NCI-H2196 (cell line): ENCODE results near the gene URI1.
"Not testable (repeated sequence)": the region's sequence is repeated elsewhere in the genome, so short reads cannot be mapped to it uniquely, and the experiment has no call there.

Experiments used
- DNase-seq: peaks from one replicate; lab custom pipeline; 2025; ENCODE audit not compliant: unreplicated experiment; lab: John Stamatoyannopoulos, UW

The URI1 gene

DNA sequence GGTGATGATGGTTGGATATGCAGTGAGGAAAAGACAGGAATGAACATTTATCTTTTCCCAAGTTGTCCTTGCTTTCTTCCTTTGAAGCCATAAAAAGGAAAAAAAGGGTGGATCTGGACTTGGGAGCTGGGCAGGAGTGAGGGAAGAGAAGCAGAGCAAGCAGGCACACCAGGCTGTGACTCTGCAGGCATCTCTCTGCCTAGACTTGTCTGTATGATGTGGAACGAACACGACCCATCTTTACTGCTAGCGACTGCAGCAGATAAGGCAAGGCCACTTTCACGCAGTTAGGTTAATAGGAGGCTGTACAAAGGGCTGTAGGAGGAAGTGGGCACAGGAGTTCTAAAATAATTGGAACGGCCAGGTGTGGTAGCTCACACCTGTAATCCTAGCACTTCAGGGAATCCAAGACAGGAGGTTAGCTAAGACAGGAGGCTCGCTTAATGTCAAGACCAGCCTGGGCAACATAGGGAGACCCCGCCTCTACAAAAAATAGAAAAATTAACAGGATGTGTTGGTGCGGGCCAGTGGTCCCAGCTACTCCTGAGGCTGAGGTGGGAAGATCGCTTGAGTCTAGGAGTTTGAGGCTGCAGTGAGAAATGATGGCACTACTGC is 961 bp upstream of the URI1 start:
- DNase-seq: no peak

DNA sequence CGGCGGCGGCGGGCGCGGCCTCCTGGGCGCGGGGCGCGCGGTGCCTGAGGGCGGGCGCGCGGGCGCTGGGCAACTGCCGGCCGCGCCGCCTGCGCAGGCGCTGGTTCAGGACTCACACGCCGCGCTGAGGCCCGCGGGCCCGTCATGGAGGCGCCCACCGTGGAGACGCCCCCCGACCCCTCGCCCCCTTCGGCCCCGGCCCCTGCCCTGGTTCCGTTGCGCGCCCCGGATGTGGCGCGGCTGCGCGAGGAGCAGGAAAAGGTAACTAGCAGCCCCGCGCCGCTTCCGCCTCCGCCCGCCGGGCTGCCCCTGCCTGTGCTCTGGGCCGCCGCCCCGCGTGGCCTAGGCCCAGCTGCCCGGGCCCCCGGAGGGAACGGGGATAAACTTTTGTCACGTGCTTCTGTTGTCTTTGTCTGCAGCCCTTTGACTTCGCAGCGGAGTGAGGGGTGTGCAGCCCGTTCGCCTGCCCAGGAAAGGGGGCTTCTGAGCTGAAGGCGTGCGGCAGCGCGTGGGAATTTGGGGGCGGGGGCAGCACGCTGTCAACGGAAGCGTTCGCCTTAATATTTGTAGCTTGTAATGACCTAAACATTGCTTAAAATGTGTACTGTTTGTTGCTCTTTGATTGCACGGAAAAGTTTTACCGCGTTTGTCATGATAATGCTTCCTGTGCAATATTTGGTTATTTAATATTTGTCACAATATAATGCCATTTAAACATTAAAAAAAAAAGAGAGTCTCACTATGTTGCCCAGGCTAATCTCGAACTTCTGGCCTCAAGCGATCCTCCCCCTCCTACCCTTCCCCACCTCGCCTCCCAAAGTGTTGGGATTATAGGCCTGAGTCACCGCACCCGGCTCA is 594 bp downstream of the URI1 start:
- peak; percentile 62 for DNase-seq

DNA sequence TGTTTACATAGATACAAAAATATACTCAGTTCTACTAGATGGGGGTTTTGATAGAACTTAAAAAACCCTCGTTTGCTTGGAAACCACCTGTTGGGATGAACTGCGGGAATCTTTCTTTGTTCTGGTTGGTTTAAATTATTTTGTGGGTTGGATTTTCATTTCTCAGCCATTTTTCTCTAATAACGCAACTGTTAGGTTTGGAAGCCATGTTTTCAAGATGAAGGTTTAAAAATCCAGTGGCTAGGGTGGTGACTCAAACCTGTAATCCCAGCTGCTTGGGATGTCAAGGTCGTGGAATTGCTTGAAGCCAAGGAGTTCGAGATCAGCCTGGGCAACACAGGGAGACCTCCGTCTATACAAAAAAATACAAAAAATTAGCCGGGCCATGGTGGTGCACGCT is 1.6 kb downstream of the URI1 start:
- DNase-seq: no peak

DNA sequence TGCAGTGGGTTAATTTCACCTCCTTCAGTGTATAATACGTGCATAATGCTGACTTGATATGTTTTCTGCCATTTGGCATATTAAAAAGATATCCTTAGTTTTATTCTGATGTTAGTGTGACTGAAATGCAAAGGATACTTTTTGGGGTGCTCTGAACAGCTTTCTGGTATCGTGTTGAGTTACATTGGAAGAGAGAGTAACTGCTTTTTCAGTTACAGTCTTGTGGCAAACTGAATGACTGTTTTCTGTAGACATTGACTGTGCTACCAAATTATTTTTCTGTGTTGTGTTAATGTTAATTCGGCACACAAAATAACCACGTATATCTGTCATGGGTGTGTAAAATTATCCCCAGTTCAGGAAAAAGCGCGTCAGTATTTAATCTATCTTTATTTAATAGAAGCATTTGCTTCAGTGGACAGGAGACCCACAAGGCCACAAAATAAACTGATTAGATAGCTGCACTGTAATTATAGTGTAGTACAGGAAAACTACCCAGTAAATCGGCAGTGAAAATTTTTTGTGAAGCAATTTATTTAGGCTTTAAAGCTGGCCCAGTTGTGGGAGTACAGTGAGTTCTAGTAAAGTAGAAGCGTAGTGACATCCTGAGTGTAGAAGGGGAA is 2.5 kb downstream of the URI1 start:
- DNase-seq: no peak

DNA sequence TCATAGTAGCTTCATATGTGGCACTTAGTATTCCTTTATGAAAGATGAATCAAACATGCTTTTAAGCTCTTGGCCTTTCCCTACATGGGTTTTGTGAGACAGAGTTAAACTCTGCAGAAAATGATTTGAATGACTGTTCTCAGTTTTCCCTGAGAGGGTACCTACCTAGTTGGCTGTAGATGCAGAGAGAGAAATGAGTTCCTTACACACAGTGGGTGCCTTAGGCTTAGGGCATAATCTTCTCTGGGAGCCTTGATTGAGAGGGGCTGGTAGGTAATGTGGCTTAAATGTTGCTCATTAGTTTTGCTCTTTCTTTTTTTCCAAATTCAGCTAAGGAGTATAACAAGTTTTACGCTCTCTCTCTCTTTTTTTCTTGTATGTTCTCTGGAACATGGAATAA is 3.0 kb downstream of the URI1 start:
- DNase-seq: no peak

DNA sequence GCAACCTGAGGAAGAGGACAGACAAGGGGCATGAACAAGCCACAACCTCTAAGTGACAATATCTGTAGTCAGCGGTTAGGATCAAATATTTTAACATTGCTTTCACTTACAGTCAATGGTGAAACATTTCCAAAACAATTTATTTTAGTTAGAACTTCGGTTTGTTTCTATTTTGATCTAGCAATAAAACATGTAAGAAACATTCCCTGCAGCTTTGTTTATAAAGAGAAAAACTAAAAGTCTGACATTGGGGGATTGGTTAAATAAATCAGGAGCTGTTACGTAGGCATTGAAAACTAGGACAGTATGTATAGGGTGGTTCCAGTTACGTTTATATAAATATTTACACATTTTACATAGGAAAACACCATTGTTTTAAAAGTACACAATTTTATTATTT is 3.4 kb downstream of the URI1 start:
- no peak for DNase-seq

DNA sequence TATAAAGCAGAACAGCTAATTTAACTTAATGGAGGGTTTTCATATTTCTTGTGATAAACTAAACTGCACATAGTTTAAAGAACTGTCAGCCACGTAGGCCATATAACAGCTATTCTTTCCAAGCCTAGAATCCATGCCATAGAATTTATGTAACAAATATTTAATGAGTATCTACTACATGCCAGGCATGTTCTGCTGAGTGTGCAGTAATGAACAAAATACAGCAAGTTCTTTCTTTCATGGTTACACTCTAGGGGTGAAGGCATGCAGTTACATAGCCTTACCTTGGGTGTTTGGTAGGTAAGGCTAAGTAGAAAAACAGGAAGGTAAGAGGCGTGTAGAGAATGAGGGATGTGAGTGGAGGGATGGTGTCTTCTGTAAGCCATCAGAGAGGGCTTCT is 4.6 kb downstream of the URI1 start:
- DNase-seq: no peak

DNA sequence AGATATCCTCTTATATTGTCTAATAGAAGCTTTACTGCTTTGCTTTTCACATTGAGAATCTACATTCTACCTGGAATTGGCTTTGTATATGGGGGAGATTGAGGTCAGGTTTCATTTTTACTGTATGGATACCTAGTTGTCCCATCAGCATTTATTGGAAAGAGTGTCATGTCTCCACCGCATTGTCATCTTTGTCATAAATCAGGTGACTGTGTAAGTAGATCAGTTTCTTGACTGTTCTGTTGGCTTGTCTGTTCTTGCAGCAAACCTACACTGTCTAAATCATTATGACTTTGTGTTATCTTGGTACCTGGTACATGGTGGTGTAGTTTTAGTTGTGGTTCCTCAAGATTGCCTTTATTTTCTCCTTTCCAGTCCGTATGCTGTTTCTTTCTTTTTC is 5.8 kb downstream of the URI1 start:
- DNase-seq: no peak

DNA sequence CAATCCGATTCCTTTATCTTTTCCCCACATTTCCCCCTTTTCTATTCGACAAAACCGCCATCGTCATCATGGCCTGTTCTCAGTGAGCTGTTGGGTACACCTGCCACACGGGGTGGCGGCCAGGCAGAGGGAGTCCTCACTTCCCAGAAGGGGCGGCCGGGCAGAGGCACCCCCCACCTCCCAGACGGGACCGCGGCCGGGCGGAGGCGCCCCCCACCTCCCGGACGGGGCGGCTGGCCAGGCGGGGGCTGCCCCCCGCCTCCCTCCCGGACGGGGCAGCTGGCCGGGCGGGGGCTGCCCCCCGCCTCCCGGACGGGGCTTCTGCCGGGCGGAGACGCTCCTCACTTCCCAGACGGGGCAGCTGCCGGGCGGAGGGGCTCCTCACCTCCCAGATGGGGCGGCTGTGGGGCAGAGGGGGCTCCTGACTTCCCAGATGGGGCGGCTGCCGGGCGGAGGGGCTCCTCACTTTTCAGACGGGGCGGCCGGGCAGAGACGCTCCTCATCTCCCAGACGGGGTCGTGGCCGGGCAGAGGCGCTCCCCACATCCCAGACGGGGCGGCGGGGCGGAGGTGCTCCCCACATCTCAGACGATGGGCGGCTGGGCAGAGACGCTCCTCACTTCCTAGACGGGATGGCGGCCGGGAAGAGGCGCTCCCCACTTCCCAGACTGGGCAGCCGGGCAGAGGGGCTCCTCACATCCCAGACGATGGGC is 6.9 kb downstream of the URI1 start:
- DNase-seq: not testable (repeated sequence)

DNA sequence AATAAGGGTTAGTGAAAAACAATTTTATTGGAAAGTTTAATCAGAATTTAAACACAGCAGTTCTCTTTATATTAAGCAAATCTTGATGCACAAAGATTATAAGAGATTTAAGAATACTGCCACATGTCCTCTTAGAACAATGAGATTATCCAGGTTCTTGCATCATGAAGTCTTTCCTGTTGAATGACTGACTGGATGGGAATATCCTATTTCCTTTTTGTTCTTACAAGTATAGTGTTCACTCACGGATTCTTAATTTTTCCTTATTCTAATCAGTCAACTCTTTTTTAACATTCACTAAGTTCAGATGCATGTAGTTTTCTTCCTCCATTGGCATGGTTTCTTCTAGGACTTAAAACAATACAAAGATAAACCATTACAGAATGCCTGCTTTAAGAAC is 10.1 kb downstream of the URI1 start:
- DNase-seq: no peak

DNA sequence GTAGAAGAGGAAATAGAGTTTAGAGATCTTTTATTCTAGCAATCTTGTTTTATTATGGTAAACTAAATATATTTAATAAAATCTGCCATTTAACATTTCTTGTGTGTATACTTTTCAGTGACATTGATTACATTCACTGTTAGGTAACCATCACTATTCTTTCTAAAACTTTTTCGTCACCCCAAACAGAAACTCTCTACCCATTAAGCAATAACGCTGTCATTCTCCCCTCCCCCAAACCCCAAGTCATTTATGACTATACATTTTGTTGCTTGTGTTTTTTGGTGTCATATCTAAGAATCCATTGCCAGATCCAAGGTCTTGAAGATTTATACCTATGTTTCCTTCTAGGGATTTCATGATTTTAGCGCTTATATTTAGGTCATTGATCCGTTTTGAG is 10.6 kb downstream of the URI1 start:
- DNase-seq: no peak

DNA sequence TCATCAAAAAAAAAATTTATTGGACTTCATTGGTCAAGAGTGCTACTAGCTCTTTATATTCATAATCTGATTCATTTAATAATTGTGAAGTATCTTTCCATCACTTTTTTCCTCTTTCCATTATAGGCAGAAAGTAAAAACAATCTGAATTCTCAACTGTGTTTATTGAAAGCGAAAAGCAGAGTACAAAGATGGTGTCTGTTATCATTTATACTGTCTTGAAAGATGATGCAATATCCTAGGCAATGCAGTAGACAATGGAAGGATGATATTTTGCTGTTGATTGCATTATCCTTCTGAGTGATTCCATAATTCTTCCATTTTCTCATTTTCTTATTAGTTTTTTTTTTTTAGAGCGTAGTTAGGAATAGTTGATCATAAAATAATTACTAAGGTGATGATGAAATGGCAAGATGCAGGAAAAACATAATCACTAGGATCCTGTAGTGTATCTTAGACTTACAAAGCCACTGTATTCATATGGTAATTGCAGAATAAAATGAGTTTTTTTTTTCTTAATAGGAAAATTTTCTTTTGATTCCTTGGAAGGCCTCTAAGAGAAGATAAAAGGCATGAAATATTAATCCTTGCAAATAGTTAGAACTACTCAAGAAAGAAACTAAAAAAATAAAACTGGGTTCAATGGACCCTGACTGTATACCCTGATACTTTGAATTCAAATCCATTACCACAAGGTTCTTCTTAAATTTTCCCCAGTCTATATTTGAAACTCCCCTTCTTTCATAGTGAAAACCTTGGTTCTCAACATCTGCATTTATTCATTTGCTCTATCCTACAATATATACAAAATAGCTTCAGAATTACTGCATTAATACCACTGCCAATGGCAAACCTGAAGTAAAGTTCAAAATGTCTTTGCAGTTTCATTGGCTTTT is 11.6 kb downstream of the URI1 start:
- DNase-seq: no peak

DNA sequence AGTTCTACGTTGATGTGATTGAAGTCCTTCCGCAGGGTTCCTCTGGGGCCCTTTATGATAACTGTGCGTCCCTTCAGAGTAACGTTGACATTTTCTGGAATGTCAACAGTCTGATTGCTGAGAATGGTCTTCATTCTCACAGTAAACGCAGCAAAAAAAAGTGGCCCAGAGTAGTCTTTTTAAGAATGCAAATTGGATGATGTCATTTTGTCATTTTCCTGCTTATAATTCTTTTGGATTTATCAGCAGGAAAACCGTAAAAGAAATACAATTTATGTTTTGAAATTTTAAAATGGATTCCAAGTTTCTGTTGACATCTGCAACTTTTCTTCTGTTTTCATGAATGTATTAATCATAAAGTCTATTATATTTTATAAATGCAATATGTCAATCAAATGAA is 14.8 kb downstream of the URI1 start:
- no peak for DNase-seq

DNA sequence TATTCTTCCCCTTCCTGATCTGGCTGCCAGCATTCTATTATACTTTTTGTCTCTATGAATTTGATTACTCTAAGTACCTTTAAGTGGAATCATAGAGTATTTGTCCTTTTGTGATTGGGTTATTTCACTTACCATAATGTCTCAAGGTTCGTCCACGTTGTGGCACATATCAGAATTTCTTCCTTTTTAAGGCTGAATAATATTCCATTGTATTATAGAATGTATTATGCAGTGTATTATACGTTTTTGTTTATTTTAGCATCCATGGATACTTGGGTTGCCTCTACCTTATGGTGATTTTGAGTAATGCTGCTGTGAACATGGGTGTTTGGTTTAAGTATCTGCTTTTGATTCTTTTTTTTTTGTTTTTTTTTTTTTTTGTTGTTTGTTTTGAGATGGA is 19.3 kb downstream of the URI1 start:
- DNase-seq: no peak

DNA sequence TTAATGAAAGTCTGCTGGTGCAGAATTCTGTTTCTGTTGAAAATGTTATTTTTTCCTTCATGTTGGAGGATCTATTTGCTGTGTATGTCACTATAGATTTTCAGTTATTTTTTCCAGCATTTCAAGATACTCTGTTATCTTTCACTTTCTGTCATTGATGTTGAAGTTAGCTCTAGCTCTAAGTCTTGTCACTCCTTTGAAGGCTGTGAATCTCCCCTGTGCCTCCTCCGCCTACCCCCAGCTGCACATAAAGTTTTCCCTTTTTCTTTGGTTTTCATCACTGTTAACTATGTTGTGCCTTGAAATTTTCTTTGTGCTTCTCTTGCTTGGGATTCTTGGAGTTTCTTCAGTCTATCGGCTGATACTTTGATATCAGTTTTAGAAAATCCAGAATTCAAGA is 20.8 kb downstream of the URI1 start:
- DNase-seq: no peak

DNA sequence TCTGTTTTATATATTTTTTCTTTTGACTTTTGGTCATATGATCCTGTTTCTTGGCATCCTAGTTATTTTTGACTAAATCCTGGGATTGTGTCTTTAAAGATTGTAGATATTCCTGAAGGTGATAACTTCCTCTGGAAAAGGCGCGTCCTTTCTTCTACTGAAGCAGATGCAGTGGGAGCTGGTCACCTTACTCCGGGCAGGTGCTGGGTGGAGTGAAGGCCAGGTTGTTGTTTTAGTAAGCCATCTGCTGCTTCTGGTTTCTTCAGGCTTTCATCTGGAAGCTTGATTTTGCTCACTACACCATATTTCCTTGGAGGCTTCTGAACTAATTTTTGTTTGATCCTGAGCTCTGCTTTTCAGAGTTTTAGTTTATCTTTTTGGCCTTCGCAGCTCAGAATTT is 21.5 kb downstream of the URI1 start:
- DNase-seq: peak; percentile 31

DNA sequence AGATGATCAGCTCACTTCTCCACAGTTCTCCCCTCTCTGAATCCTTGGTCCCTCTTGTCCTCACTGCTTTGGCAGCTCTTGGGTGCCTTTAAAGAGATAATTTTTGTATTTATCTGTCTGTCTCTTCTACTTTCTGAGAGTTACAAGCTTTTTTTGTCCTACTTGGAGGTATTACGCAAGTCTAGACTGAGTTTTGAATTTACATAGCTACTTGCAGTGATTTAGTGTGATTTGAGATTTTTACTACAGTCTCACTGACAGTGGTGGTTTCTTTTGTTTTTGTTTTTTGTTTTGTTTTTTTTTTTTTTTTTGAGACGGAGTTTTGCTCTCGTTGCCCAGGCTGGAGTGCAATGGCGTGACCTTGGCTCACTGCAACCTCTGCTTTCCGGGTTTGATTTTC is 22.1 kb downstream of the URI1 start:
- no peak for DNase-seq

DNA sequence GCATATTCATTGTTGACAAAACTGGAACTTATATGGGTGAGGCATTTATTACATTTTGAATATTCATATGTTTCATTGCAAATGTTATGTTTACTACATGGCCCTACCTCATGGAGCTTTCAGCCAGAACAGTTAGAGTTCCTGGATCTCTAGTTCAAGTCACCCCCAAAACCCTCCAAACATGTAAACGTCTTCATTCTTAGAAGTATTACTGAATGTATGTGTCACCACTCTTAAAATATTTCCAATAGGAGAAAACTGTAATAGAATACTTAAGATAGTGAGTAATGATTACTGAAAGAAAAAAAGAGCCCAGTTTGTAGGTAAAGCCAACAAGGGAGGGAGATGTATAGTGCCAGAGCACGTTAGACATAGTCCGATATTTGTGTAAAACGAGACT is 23.5 kb downstream of the URI1 start:
- no peak for DNase-seq

DNA sequence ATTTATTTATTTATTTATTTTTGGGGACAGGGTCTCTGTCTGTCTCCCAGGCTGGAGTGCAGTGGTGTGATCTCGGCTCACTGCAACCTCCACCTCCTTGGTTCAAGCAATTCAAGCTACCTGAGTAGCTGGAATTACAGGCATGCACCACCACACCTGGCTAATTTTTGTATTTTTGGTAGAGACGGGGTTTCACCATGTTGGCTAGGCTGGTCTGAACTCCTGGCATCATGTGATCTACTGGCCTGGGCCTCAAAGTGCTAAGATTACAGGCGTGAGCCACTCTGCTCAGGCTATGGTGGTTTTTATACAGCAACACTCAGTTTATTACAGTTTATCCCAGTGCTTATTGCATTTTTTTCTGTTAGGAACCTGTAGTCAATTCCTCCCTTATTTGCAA is 24.1 kb downstream of the URI1 start:
- DNase-seq: not testable (repeated sequence)

DNA sequence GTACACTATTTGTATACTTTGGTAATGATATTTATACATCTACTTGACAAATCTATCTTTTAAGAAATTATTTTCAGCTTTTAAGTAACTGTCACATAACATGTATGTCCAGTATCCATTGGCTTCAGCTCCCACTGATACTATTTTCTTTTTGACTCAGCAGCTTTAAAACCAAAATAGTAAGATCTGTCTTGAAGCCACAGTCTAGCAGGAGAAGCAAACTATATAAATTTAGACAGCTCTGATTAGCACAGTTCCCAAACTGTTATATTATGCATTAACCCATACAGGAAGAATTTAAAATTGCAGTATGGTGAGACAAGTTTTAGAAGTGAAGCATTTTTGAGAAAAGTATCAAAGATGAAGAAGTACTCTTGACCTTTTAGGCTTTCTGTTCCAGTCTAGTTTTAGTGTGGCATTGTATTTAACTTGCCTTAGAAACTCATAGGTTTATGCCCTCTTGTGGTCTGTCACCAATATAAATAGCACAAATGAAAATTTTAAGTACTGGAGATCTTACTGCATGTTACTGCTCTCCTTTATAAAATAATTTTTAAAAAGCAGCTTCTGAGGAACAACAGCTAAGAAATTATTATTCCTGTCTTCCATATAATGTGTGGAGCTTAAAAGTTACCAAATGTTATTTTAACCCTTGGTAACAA is 24.7 kb downstream of the URI1 start:
- no peak for DNase-seq
